ENCODE results near the gene RHEBL1.

RHEBL1 gene

GRCh38 chr12:49019120-49019430, 50.7 kb downstream of the RHEBL1 start:
- Histone ChIP-seq H3K79me1 (ENCODE audit: low read depth, low read length) (peaks cover 3% of the 10 kb centered on the region), H4K91ac (ENCODE audit: low read depth, low read length, poor library complexity) (no peak overlapping the region), H3K4me2 (ENCODE audit: insufficient read depth, low read length, poor library complexity, severe bottlenecking) (peak overlapping the region; percentile 55), H4K8ac (ENCODE audit: low read depth, low read length) (no peak overlapping the region), H3K36me3 (replicated peaks in 1 of 2; ENCODE audit: control insufficient read depth in 2 of 2, insufficient read depth in 2 of 2, low read length in 2 of 2) (peaks cover 23 to 40% of the 10 kb centered on the region in 2 donors), H2BK5ac (ENCODE audit: low read length) (no peak overlapping the region), H3K27ac (replicated peaks; ENCODE audit: low read length) (peak overlapping the region; percentile 73), H3K9me3 (replicated peaks in 1 of 2; ENCODE audit: control insufficient read depth in 2 of 2, insufficient read depth in 1 of 2, low read depth in 1 of 2, low read length in 2 of 2) (peaks cover 0 to 2% of the 10 kb centered on the region in 2 donors), H3K4me3 (ENCODE audit: low read length in 2 of 2) (peak overlapping the region; percentile 79 to 83), H3K14ac (ENCODE audit: low read length) (no peak overlapping the region), H2BK120ac (ENCODE audit: low read depth, low read length) (no peak overlapping the region), H3K4ac (ENCODE audit: low read length) (no peak overlapping the region), H3K9ac (ENCODE audit: low read depth, low read length, poor library complexity) (no peak overlapping the region), H3K23ac (ENCODE audit: low read depth, low read length, poor library complexity) (no peak overlapping the region), H3K4me1 (ENCODE audit: control insufficient read depth in 2 of 2, insufficient read depth in 1 of 2, low read depth in 1 of 2, low read length in 2 of 2) (peaks cover 5 to 6% of the 10 kb centered on the region in 2 donors), H3K18ac (ENCODE audit: low read length) (no peak overlapping the region), H2AFZ (ENCODE audit: low read length) (peak overlapping the region; percentile 79), H2BK15ac (ENCODE audit: low read length) (no peak overlapping the region), H2AK5ac (ENCODE audit: low read depth, low read length) (no peak overlapping the region), H3K27me3 (ENCODE audit: control insufficient read depth in 3 of 3, insufficient read depth in 3 of 3, low read depth in 1 of 3, low read length in 3 of 3) (no peaks in the 10 kb centered on the region), H2BK12ac (ENCODE audit: low read length) (no peak overlapping the region)
- no peak for DNase-seq (ENCODE audit: low spot score)
- WGBS, 2 donors (ENCODE audit: extremely low coverage in 2 of 2, insufficient read length in 2 of 2, insufficient replicate concordance in 1 of 2): no CpG with 5 or more reads among the region's 8 CpGs

- peak within 1 kb of the TSS; percentile 99 for H2BK15ac ChIP-seq (ENCODE audit: low read length)
- peak within 1 kb of the TSS; percentile 91 for H2AFZ ChIP-seq (ENCODE audit: low read length)
- peak within 1 kb of the TSS; percentile 85 for H3K9ac ChIP-seq (ENCODE audit: low read depth, low read length, poor library complexity)
- H2AK5ac ChIP-seq (ENCODE audit: low read depth, low read length): peak within 1 kb of the TSS; percentile 76
- peak within 1 kb of the TSS; percentile 93 for H3K27ac ChIP-seq (replicated peaks; ENCODE audit: low read length)
- H3K4me2 ChIP-seq (ENCODE audit: insufficient read depth, low read length, poor library complexity, severe bottlenecking): peak within 1 kb of the TSS; percentile 88
- peaks cover 3% of the 10 kb centered on the region for H3K79me1 ChIP-seq (ENCODE audit: low read depth, low read length)
- no peak within 1 kb of the TSS for H4K8ac ChIP-seq (ENCODE audit: low read depth, low read length)
- H4K91ac ChIP-seq (ENCODE audit: low read depth, low read length, poor library complexity): no peak within 1 kb of the TSS
- H3K36me3 ChIP-seq (replicated peaks in 1 of 2; ENCODE audit: control insufficient read depth in 2 of 2, insufficient read depth in 2 of 2, low read length in 2 of 2): peaks cover 20 to 34% of the 10 kb centered on the region in 2 donors
- no peak within 1 kb of the TSS for H2BK12ac ChIP-seq (ENCODE audit: low read length)
- no peak within 1 kb of the TSS for H3K14ac ChIP-seq (ENCODE audit: low read length)
- H3K23ac ChIP-seq (ENCODE audit: low read depth, low read length, poor library complexity): peak within 1 kb of the TSS; percentile 97
- peak within 1 kb of the TSS; percentile 83 to 90 for H3K4me3 ChIP-seq (ENCODE audit: low read length in 2 of 2)
- H3K4me1 ChIP-seq (ENCODE audit: control insufficient read depth in 2 of 2, insufficient read depth in 1 of 2, low read depth in 1 of 2, low read length in 2 of 2): peaks cover 5 to 6% of the 10 kb centered on the region in 2 donors
- WGBS, 2 donors (ENCODE audit: extremely low coverage in 2 of 2, insufficient read length in 2 of 2, insufficient replicate concordance in 1 of 2): no CpG with 5 or more reads among the region's 59 CpGs
- H2BK120ac ChIP-seq (ENCODE audit: low read depth, low read length): peak within 1 kb of the TSS; percentile 67
- H3K4ac ChIP-seq (ENCODE audit: low read length): no peak within 1 kb of the TSS
- H3K9me3 ChIP-seq (replicated peaks in 1 of 2; ENCODE audit: control insufficient read depth in 2 of 2, insufficient read depth in 1 of 2, low read depth in 1 of 2, low read length in 2 of 2): peaks cover 0 to 2% of the 10 kb centered on the region in 2 donors
- DNase-seq (ENCODE audit: low spot score): peak; percentile 95
- H3K27me3 ChIP-seq (ENCODE audit: control insufficient read depth in 3 of 3, insufficient read depth in 3 of 3, low read depth in 1 of 3, low read length in 3 of 3): no peaks in the 10 kb centered on the region
- peak within 1 kb of the TSS; percentile 93 for H2BK5ac ChIP-seq (ENCODE audit: low read length)
- peak within 1 kb of the TSS; percentile 98 for H3K18ac ChIP-seq (ENCODE audit: low read length)
These were observed 51.3 kb downstream of the RHEBL1 start, which contains the start of gene PRKAG1 for GRCh38 chr12:49018261-49019119. PRKAG1 (minus strand) TSS chr12:49018776; CDS start chr12:49018740, 36 bp downstream.

GRCh38 chr12:49017891-49018260, 51.9 kb downstream of the RHEBL1 start:
- H3K27me3 ChIP-seq (ENCODE audit: control insufficient read depth in 3 of 3, insufficient read depth in 3 of 3, low read depth in 1 of 3, low read length in 3 of 3): no peaks in the 10 kb centered on the region
- H3K23ac ChIP-seq (ENCODE audit: low read depth, low read length, poor library complexity): peak overlapping the region; percentile 97
- H3K4me2 ChIP-seq (ENCODE audit: insufficient read depth, low read length, poor library complexity, severe bottlenecking): peak overlapping the region; percentile 88
- H4K91ac ChIP-seq (ENCODE audit: low read depth, low read length, poor library complexity): no peak overlapping the region
- H3K14ac ChIP-seq (ENCODE audit: low read length): no peak overlapping the region
- no peak overlapping the region for H2BK12ac ChIP-seq (ENCODE audit: low read length)
- no CpG with 5 or more reads among the region's 8 CpGs for WGBS, 2 donors (ENCODE audit: extremely low coverage in 2 of 2, insufficient read length in 2 of 2, insufficient replicate concordance in 1 of 2)
- H2AFZ ChIP-seq (ENCODE audit: low read length): peak overlapping the region; percentile 91
- H3K4me3 ChIP-seq (ENCODE audit: low read length in 2 of 2): peak overlapping the region; percentile 83 to 90
- peaks cover 16 to 30% of the 10 kb centered on the region in 2 donors for H3K36me3 ChIP-seq (replicated peaks in 1 of 2; ENCODE audit: control insufficient read depth in 2 of 2, insufficient read depth in 2 of 2, low read length in 2 of 2)
- peak overlapping the region; percentile 98 for H3K18ac ChIP-seq (ENCODE audit: low read length)
- peaks cover 5 to 6% of the 10 kb centered on the region in 2 donors for H3K4me1 ChIP-seq (ENCODE audit: control insufficient read depth in 2 of 2, insufficient read depth in 1 of 2, low read depth in 1 of 2, low read length in 2 of 2)
- peak overlapping the region; percentile 99 for H2BK15ac ChIP-seq (ENCODE audit: low read length)
- H3K9me3 ChIP-seq (replicated peaks in 1 of 2; ENCODE audit: control insufficient read depth in 2 of 2, insufficient read depth in 1 of 2, low read depth in 1 of 2, low read length in 2 of 2): peaks cover 0 to 2% of the 10 kb centered on the region in 2 donors
- H2BK120ac ChIP-seq (ENCODE audit: low read depth, low read length): no peak overlapping the region
- peak overlapping the region; percentile 85 for H3K9ac ChIP-seq (ENCODE audit: low read depth, low read length, poor library complexity)
- peak overlapping the region; percentile 76 for H2AK5ac ChIP-seq (ENCODE audit: low read depth, low read length)
- peaks cover 3% of the 10 kb centered on the region for H3K79me1 ChIP-seq (ENCODE audit: low read depth, low read length)
- no peak overlapping the region for H3K4ac ChIP-seq (ENCODE audit: low read length)
- peak overlapping the region; percentile 93 for H2BK5ac ChIP-seq (ENCODE audit: low read length)
- no peak overlapping the region for H4K8ac ChIP-seq (ENCODE audit: low read depth, low read length)
- no peak for DNase-seq (ENCODE audit: low spot score)
- peak overlapping the region; percentile 93 for H3K27ac ChIP-seq (replicated peaks; ENCODE audit: low read length)

- Histone ChIP-seq H3K23ac (ENCODE audit: low read depth, low read length, poor library complexity) (no peak overlapping the region), H3K4me3 (ENCODE audit: low read length in 2 of 2) (no peak overlapping the region), H3K4me1 (ENCODE audit: control insufficient read depth in 2 of 2, insufficient read depth in 1 of 2, low read depth in 1 of 2, low read length in 2 of 2) (peaks cover 5 to 6% of the 10 kb centered on the region in 2 donors), H3K79me1 (ENCODE audit: low read depth, low read length) (peaks cover 2% of the 10 kb centered on the region), H2AFZ (ENCODE audit: low read length) (no peak overlapping the region), H2BK120ac (ENCODE audit: low read depth, low read length) (no peak overlapping the region), H2BK5ac (ENCODE audit: low read length) (no peak overlapping the region), H2BK12ac (ENCODE audit: low read length) (no peak overlapping the region), H3K36me3 (replicated peaks in 1 of 2; ENCODE audit: control insufficient read depth in 2 of 2, insufficient read depth in 2 of 2, low read length in 2 of 2) (peaks cover 0 to 17% of the 10 kb centered on the region in 2 donors), H4K8ac (ENCODE audit: low read depth, low read length) (no peak overlapping the region), H2AK5ac (ENCODE audit: low read depth, low read length) (no peak overlapping the region), H3K9me3 (replicated peaks in 1 of 2; ENCODE audit: control insufficient read depth in 2 of 2, insufficient read depth in 1 of 2, low read depth in 1 of 2, low read length in 2 of 2) (no peaks in the 10 kb centered on the region), H4K91ac (ENCODE audit: low read depth, low read length, poor library complexity) (no peak overlapping the region), H3K14ac (ENCODE audit: low read length) (no peak overlapping the region), H3K4ac (ENCODE audit: low read length) (no peak overlapping the region), H3K4me2 (ENCODE audit: insufficient read depth, low read length, poor library complexity, severe bottlenecking) (no peak overlapping the region), H3K18ac (ENCODE audit: low read length) (no peak overlapping the region), H2BK15ac (ENCODE audit: low read length) (no peak overlapping the region), H3K27ac (replicated peaks; ENCODE audit: low read length) (no peak overlapping the region), H3K27me3 (ENCODE audit: control insufficient read depth in 3 of 3, insufficient read depth in 3 of 3, low read depth in 1 of 3, low read length in 3 of 3) (no peaks in the 10 kb centered on the region), H3K9ac (ENCODE audit: low read depth, low read length, poor library complexity) (no peak overlapping the region)
- no CpG with 5 or more reads among the region's 1 CpG for WGBS, 2 donors (ENCODE audit: extremely low coverage in 2 of 2, insufficient read length in 2 of 2, insufficient replicate concordance in 1 of 2)
- no peak for DNase-seq (ENCODE audit: low spot score)
These were observed 54.6 kb downstream of the RHEBL1 start for GRCh38 chr12:49015196-49015595.
